K562 (cell line): ENCODE results near the gene AIRE. TPM values are rescaled to one million over a fixed set of nuclear protein-coding genes. Genes with fewer than 3 reads are reported as not detected.

ENCODE experiments used
- NR4A1 ChIP-seq, 2 experiments: fragments of 250-450 bp in 1 of 2; fragments of 450-650 bp in 1 of 2; sonication (Bioruptor Pico) in 1 of 2; IDR thresholded peaks; 2 replicates each; pipeline versions ENCODE4 v1.4.0 to v1.6.1; 2016 to 2020; ENCODE audit warnings: mild to moderate bottlenecking in 2 of 2, missing compliant biosample characterization in 1 of 2, missing genetic modification characterization in 1 of 2, moderate library complexity in 1 of 2
- STAT6 ChIP-seq: sonication (generic); formaldehyde crosslinking; IDR thresholded peaks from 2 replicates; pipeline ENCODE4 v1.8.1; 2023; ENCODE audit warnings: mild to moderate bottlenecking, missing genetic modification reagents
- TFAP4 ChIP-seq: sonication (generic); formaldehyde crosslinking; IDR thresholded peaks from 2 replicates; pipeline ENCODE4 v1.8.0; 2022; ENCODE audit warnings: missing genetic modification reagents, mild to moderate bottlenecking, moderate library complexity, borderline replicate concordance
- ZBTB34 ChIP-seq: fragments of 250-450 bp; sonication (Bioruptor Pico); IDR thresholded peaks from 2 replicates; pipeline ENCODE4 v1.8.0; 2021; ENCODE audit warnings: mild to moderate bottlenecking, moderate library complexity
- ZNF347 ChIP-seq: fragments of 450-650 bp; formaldehyde crosslinking; IDR thresholded peaks from 2 replicates; pipeline ENCODE4 v1.4.0; 2020; ENCODE audit warnings: low read depth, mild to moderate bottlenecking, moderate library complexity
- polyA plus RNA-seq, 8 experiments: library from polyadenylated mRNA; depleted of rRNA in 4 of 8; stranded (reverse) in 5 of 8; unstranded in 3 of 8; fragments of >200 nt; fragmentation: Nextera tagmentation in 2 of 8; fragmentation: Illumina TruSeq in 1 of 8; extraction: Ambion mirVana in 2 of 8; extraction: Trizol in 1 of 8; gene quantifications; 2 replicates each; pipeline versions ENCODE4 v1.2.1 to v1.2.3, GENCODE V29; 2011 to 2014; ENCODE audit warnings: inconsistent platforms in 1 of 8, missing spikeins in 1 of 8
- total RNA-seq, 7 experiments: library from RNA; depleted of rRNA in 6 of 7; stranded (reverse); fragments of >200 nt in 6 of 7; fragmentation: Illumina TruSeq in 2 of 7; extraction: Trizol in 2 of 7; gene quantifications; 2 replicates each; pipeline versions ENCODE4 v1.2.1 to v1.2.3, GENCODE V29; 2011 to 2021; ENCODE audit warnings: low replicate concordance in 1 of 7

The AIRE gene
- total and polyA plus RNA-seq, 9 of the 15 experiments (the other 6 are each of a cell fraction or from before 2014, with no cell fraction given) = 0.01 TPM; not detected in 8

- no peak for TF ChIP-seq TFAP4 (CRISPR knock-in tag)
- TF ChIP-seq STAT6 (CRISPR knock-in tag) = no peak
- TF ChIP-seq ZNF347 = no peak
- TF ChIP-seq ZBTB34 (CRISPR knock-in tag) = no peak
- TF ChIP-seq NR4A1 (CRISPR knock-in tag; IDR thresholded peaks at IDR 0.05) = no peak
- no peak for TF ChIP-seq NR4A1 (tag; IDR thresholded peaks at IDR 0.05)
Measured at GRCh38 chr21:44324854-44325107, 39.1 kb downstream of the AIRE start (continued).
